CD4-positive, alpha-beta T cell (primary cell): Measurements from ENCODE around the gene SYN1. TPM values are rescaled to one million over a fixed set of nuclear protein-coding genes. Genes with fewer than 3 reads are reported as not detected.

Source experiments
- ATAC-seq: fragments of 200-7000 bp; cut with Tn5 transposase; one replicate; pipeline ENCODE4 v1.10.0; 2022; ENCODE audit warnings: mild to moderate bottlenecking; ENCODE audit not compliant: poor library complexity
- CTCF ChIA-PET: fragments of 350-600 bp; sonication (Branson Sonifier 250); formaldehyde crosslinking; loops from one replicate; lab custom pipeline; 2021; ENCODE audit warnings: antibody characterized with exemption, inconsistent platforms; lab: Charles Lee
- POLR2A ChIA-PET: fragments of 350-600 bp; sonication (Branson Sonifier 250); formaldehyde crosslinking; loops from one replicate; lab custom pipeline; 2021; ENCODE audit warnings: antibody characterized with exemption, inconsistent platforms; lab: Charles Lee
- DNase-seq, 14 experiments: peaks; one replicate each; pipeline ENCODE4 v3.0.0-alpha.2; 2013 to 2020; ENCODE audit warnings: mixed read lengths in 2 of 14
- H3K27ac ChIP-seq, 2 donors: one replicate each; pipeline versions ENCODE4 v1.5.1 to v1.7.0; 2013; ENCODE audit warnings: low read length in 2 of 2, low read depth in 1 of 2, mild to moderate bottlenecking in 1 of 2
- H3K27me3 ChIP-seq, 2 experiments: 1 replicate in 1 of 2; 2 replicates in 1 of 2; pipeline versions ENCODE4 v1.6.1 to v1.7.0; 2013; ENCODE audit warnings: low read length in 2 of 2, control low read depth in 1 of 2, mild to moderate bottlenecking in 1 of 2, moderate library complexity in 1 of 2; ENCODE audit not compliant: insufficient read depth in 2 of 2, control insufficient read depth in 1 of 2
- H3K36me3 ChIP-seq: one replicate; pipeline ENCODE4 v1.6.1; 2013; ENCODE audit warnings: low read length, control low read depth; ENCODE audit not compliant: insufficient read depth
- H3K4me1 ChIP-seq: one replicate; pipeline ENCODE4 v1.6.1; 2013; ENCODE audit warnings: low read length, control low read depth; ENCODE audit not compliant: insufficient read depth
- H3K4me3 ChIP-seq: one replicate; pipeline ENCODE4 v1.5.1; 2013; ENCODE audit warnings: mild to moderate bottlenecking, low read length, moderate library complexity
- H3K9me3 ChIP-seq, 2 experiments: 1 replicate in 1 of 2; 2 replicates in 1 of 2; pipeline versions ENCODE4 v1.6.1 to v1.7.0; 2013; ENCODE audit warnings: low read length in 2 of 2, mild to moderate bottlenecking in 2 of 2, control low read depth in 1 of 2, moderate library complexity in 1 of 2; ENCODE audit not compliant: control insufficient read depth in 1 of 2, insufficient read depth in 1 of 2
- H3K27ac Mint-ChIP-seq: one replicate; pipeline ENCODE4 v1.8.0; 2020; ENCODE audit warnings: mixed read lengths
- H3K27me3 Mint-ChIP-seq: one replicate; pipeline ENCODE4 v1.8.0; 2021; ENCODE audit warnings: mixed read lengths
- H3K36me3 Mint-ChIP-seq: one replicate; pipeline ENCODE4 v1.8.0; 2021; ENCODE audit warnings: low read depth, mixed read lengths
- H3K4me1 Mint-ChIP-seq: one replicate; pipeline ENCODE4 v1.8.0; 2021; ENCODE audit warnings: low read depth, mixed read lengths
- H3K4me3 Mint-ChIP-seq: one replicate; pipeline ENCODE4 v1.8.0; 2020; ENCODE audit warnings: mild to moderate bottlenecking, mixed read lengths
- H3K9me3 Mint-ChIP-seq: one replicate; pipeline ENCODE4 v1.8.0; 2020; ENCODE audit warnings: mixed read lengths
- CTCF ChIP-seq: fragments of 200-600 bp; IDR thresholded peaks from one replicate; pipeline ENCODE4 v1.8.0; 2022; ENCODE audit warnings: antibody characterized with exemption, mild to moderate bottlenecking
- intact Hi-C, 2 experiments: fragments of 100-400 bp; cut with DNase I in 1 of 2; cut with micrococcal nuclease in 1 of 2; formaldehyde crosslinking; loops; one replicate each; pipeline versions ENCODE4 v1.15.1 to v1.9.0; 2023 to 2025; cut with DNase I, micrococcal nuclease
- microRNA-seq: library from miRNA; unstranded; fragments of <30 nt; microRNA quantifications from one replicate; pipeline ENCODE4 v1.2.0, GENCODE V29; 2021; ENCODE audit warnings: borderline microRNAs expressed, borderline replicate concordance
- total RNA-seq, 174 experiments: library from RNA in 2 of 174; stranded (reverse) in 2 of 174; gene quantifications; one replicate each; pipeline ENCODE4 v1.2.3 and lab custom pipeline; 2021 to 2026

The SYN1 gene
- total RNA-seq, 2 experiments from 2014 or later: 0.27 to 0.87 TPM

- Histone ChIP-seq H3K27me3 (no peaks in the 10 kb centered on the region), H3K27ac (no peak overlapping the region), H3K36me3 (no peaks in the 10 kb centered on the region), H3K9me3 (no peaks in the 10 kb centered on the region), H3K4me1 (no peaks in the 10 kb centered on the region), H3K4me3 (no peak overlapping the region)
- CTCF ChIA-PET: no interaction called here
- Mint-ChIP-seq H3K27me3 (no peaks in the 10 kb centered on the region), H3K9me3 (no peaks in the 10 kb centered on the region), H3K4me1 (no peaks in the 10 kb centered on the region), H3K4me3 (no peak overlapping the region), H3K36me3 (no peaks in the 10 kb centered on the region), H3K27ac (no peak overlapping the region)
- TF ChIP-seq CTCF: no peak
- intact Hi-C loops: loop anchor here in 1 of 2 experiments (10.0 kb wide), 3 partner anchors 225 to 765 kb away; partner anchors contain the start of gene JADE3
- ATAC-seq (no peak), DNase-seq (no peak)
- POLR2A ChIA-PET: no interaction called here
Observed at GRCh38 chrX:47529548-47529947, 90.1 kb downstream of the SYN1 start.

DNA sequence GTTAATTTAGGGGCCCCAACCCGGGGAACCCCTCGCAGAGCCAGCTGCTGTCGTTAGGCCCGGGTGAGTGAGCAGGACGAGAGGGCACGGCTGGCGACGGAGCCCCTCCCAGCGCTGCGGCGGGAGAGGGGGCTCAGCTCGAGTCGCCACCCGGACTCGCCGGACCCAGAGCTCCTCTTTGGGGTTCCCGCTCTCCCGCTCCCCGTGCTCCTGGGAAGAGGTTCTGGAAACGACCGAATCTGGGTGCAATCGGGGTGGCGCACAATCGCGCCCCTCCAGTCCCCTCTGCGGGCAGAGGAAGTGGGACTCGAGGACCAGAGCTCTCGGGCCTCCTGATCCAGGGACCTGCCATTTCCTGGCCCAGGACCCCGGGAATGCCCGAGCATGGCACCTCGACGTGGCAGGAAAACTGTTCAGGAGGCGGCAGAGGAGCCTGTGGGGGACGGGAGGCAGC is 95.9 kb downstream of the SYN1 start:
- H3K36me3 Mint-ChIP-seq: no peaks in the 10 kb centered on the region
- no peak overlapping the region for H3K27ac ChIP-seq

GRCh38 chrX:47523297-47523696 is 96.4 kb downstream of the SYN1 start:
- Mint-ChIP-seq H3K4me1 (no peaks in the 10 kb centered on the region), H3K36me3 (no peaks in the 10 kb centered on the region), H3K27me3 (no peaks in the 10 kb centered on the region), H3K27ac (no peak overlapping the region), H3K9me3 (no peaks in the 10 kb centered on the region), H3K4me3 (peak overlapping the region; percentile 59)
- Histone ChIP-seq H3K36me3 (no peaks in the 10 kb centered on the region), H3K4me3 (peak overlapping the region; percentile 55), H3K4me1 (peaks cover 7% of the 10 kb centered on the region), H3K27me3 (no peaks in the 10 kb centered on the region), H3K9me3 (no peaks in the 10 kb centered on the region), H3K27ac (no peak overlapping the region)
- DNase-seq: peak; percentile 46 to 88 (median 76)
- peak; percentile 96 for ATAC-seq
- intact Hi-C loops: loop anchor here (1.0 to 10.0 kb wide), 7 partner anchors 36 to 758 kb away; partner anchors contain the start of genes JADE3 (in 1 of the 2) and UBA1 (in 1 of the 2)
- ChIA-PET CTCF (interaction anchor here (0.6 to 2.1 kb wide), 22 partner anchors 9 to 994 kb away, joined by 3 to 14 read pairs (median 3); partner anchors contain the start of genes CDK16 and UBA1), POLR2A (interaction anchor here (0.7 to 1.7 kb wide), 7 partner anchors 10 to 378 kb away, joined by 3 to 9 read pairs (median 4); partner anchors contain the start of genes CDK16, NDUFB11, RBM10 and USP11)
- TF ChIP-seq CTCF: peak; percentile 79

More for the DNA sequence above, 95.9 kb downstream of the SYN1 start:
- TF ChIP-seq CTCF: peak; percentile 20
- peak; percentile 51 for ATAC-seq
- intact Hi-C loops: loop anchor here (1.0 to 10.0 kb wide), 7 partner anchors 36 to 759 kb away; partner anchors contain the start of genes JADE3 (in 1 of the 2) and UBA1 (in 1 of the 2)
- Mint-ChIP-seq H3K27ac (no peak overlapping the region), H3K4me1 (no peaks in the 10 kb centered on the region), H3K9me3 (no peaks in the 10 kb centered on the region), H3K27me3 (no peaks in the 10 kb centered on the region), H3K4me3 (no peak overlapping the region)
- ChIA-PET POLR2A (interaction anchor here (0.7 to 1.7 kb wide), 7 partner anchors 10 to 379 kb away, joined by 3 to 9 read pairs (median 4); partner anchors contain the start of genes CDK16, NDUFB11, RBM10 and USP11), CTCF (interaction anchor here (0.6 to 2.1 kb wide), 22 partner anchors 9 to 994 kb away, joined by 3 to 14 read pairs (median 3); partner anchors contain the start of genes CDK16 and UBA1)
- Histone ChIP-seq H3K4me3 (peak overlapping the region; percentile 55), H3K4me1 (peaks cover 7% of the 10 kb centered on the region), H3K27me3 (no peaks in the 10 kb centered on the region), H3K36me3 (no peaks in the 10 kb centered on the region), H3K9me3 (no peaks in the 10 kb centered on the region)
- no peak for DNase-seq

Small RNA genes within 50 kb of the gene (microRNA-seq; reads per million reads assigned to microRNA genes)
- not detected for gene MIR4769

Other genes starting within 250 kb of the SYN1 start
- gene ZNF157, start 249.3 kb downstream of the SYN1 start, total RNA-seq: under 1 TPM; 0.47 to 0.50 TPM
- gene ZNF41, start 136.6 kb downstream of the SYN1 start, total RNA-seq: 1 to 10 TPM; 3.1 to 3.9 TPM
- 100 to 1,000 TPM; 119 to 121 TPM for gene ARAF, start 58.7 kb downstream of the SYN1 start, total RNA-seq
- 10 to 100 TPM; 35.6 to 38.5 TPM for gene TIMP1, start 37.4 kb downstream of the SYN1 start, total RNA-seq
- gene CFP, start 10.1 kb upstream of the SYN1 start, total RNA-seq: 10 to 100 TPM; 18.3 to 18.6 TPM
- 10 to 100 TPM; 38.9 to 40.5 TPM for gene ELK1, start 30.7 kb upstream of the SYN1 start, total RNA-seq
- gene UXT, start 39.3 kb upstream of the SYN1 start, total RNA-seq: 100 to 1,000 TPM; 188 to 197 TPM
- gene ZNF81, start 217.0 kb upstream of the SYN1 start, total RNA-seq: 1 to 10 TPM; 5.1 to 5.7 TPM